ENCODE results near the gene SVBP.

SVBP gene

DNA sequence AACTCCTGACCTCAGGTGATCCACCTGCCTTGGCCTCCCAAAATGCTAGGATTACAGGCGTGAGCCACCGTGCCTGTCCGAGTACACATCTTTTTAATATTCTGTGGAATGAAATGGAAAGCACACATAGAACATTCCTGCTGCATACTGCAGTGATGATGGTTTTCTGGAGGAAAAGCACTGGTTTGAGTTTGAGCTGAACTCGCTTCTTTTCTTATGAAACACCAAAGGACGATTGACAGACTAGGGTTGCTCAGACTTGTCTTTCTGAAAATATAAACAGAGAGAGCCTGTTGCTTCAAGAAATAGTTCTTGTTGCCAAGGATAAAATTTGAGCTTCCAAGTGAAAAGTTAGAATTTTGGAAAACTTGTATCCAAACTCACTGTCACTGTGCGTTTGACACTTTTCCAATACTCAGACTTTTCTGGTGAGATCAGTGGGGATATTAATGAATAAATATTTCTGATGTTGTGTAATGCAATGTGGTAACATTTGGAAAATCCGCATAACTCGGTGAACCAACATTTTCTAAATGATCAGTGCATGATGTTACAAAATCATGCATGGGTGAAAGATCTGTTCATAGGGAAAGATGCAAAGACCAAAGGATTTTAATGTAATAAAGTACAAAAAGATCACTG, 15.2 kb downstream of the SVBP start:
- TF ChIP-seq FOXP2 (optimal IDR thresholded peaks at IDR 0.05; ENCODE audit: borderline replicate concordance, extremely low read depth, extremely low read length, insufficient read depth) (no peak), TAF1 (IDR thresholded peaks at IDR 0.05; ENCODE audit: borderline replicate concordance, insufficient read depth, low read length) (no peak), SIN3A (IDR thresholded peaks at IDR 0.05; ENCODE audit: borderline replicate concordance, insufficient read depth, low read length) (no peak), POLR2AphosphoS5 (IDR thresholded peaks at IDR 0.05; ENCODE audit: low read depth, low read length) (no peak)
- TF ChIP-seq, protein P1, sequence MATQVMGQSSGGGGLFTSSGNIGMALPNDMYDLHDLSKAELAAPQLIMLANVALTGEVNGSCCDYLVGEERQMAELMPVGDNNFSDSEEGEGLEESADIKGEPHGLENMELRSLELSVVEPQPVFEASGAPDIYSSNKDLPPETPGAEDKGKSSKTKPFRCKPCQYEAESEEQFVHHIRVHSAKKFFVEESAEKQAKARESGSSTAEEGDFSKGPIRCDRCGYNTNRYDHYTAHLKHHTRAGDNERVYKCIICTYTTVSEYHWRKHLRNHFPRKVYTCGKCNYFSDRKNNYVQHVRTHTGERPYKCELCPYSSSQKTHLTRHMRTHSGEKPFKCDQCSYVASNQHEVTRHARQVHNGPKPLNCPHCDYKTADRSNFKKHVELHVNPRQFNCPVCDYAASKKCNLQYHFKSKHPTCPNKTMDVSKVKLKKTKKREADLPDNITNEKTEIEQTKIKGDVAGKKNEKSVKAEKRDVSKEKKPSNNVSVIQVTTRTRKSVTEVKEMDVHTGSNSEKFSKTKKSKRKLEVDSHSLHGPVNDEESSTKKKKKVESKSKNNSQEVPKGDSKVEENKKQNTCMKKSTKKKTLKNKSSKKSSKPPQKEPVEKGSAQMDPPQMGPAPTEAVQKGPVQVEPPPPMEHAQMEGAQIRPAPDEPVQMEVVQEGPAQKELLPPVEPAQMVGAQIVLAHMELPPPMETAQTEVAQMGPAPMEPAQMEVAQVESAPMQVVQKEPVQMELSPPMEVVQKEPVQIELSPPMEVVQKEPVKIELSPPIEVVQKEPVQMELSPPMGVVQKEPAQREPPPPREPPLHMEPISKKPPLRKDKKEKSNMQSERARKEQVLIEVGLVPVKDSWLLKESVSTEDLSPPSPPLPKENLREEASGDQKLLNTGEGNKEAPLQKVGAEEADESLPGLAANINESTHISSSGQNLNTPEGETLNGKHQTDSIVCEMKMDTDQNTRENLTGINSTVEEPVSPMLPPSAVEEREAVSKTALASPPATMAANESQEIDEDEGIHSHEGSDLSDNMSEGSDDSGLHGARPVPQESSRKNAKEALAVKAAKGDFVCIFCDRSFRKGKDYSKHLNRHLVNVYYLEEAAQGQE (IDR thresholded peaks at IDR 0.05; ENCODE audit: insufficient read depth in 1 of 2, low read depth in 2 of 2, low read length in 2 of 2) = no peak

- TF ChIP-seq SIN3A (IDR thresholded peaks at IDR 0.05; ENCODE audit: borderline replicate concordance, insufficient read depth, low read length) (no peak), TAF1 (IDR thresholded peaks at IDR 0.05; ENCODE audit: borderline replicate concordance, insufficient read depth, low read length) (no peak), FOXP2 (optimal IDR thresholded peaks at IDR 0.05; ENCODE audit: borderline replicate concordance, extremely low read depth, extremely low read length, insufficient read depth) (no peak), POLR2AphosphoS5 (IDR thresholded peaks at IDR 0.05; ENCODE audit: low read depth, low read length) (no peak)
- TF ChIP-seq, protein P1 (IDR thresholded peaks at IDR 0.05; ENCODE audit: insufficient read depth in 1 of 2, low read depth in 2 of 2, low read length in 2 of 2) = no peak
Measured at GRCh38 chr1:42797979-42798378, 19.2 kb downstream of the SVBP start.

GRCh38 chr1:42797414-42797813, 19.8 kb downstream of the SVBP start:
- TF ChIP-seq, protein P1 (IDR thresholded peaks at IDR 0.05; ENCODE audit: insufficient read depth in 1 of 2, low read depth in 2 of 2, low read length in 2 of 2) = no peak
- no peak for TF ChIP-seq POLR2AphosphoS5 (IDR thresholded peaks at IDR 0.05; ENCODE audit: low read depth, low read length)

DNA sequence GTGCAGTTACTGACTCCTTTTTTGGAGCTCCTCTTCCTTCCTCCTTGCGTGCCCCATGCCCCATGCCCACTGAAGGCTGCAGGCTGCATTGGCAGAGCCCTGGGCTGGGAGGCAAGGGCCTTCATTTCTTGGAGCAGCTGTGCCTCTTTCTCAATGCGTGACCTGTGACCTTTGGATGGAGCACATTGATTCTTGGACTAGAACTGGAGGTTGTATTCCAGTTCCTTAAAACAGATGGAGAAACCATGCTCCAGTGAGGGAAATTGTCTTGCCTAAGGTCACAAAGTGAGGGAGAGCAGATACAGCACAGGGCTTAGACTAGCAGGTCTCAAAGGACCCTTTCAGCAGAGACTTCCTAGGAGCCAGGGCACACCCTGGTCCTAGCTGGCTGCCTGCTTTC, 23.4 kb downstream of the SVBP start:
- TF ChIP-seq POLR2AphosphoS5 (IDR thresholded peaks at IDR 0.05; ENCODE audit: low read depth, low read length) = no peak
- no peak for TF ChIP-seq FOXP2 (optimal IDR thresholded peaks at IDR 0.05; ENCODE audit: borderline replicate concordance, extremely low read depth, extremely low read length, insufficient read depth)
- TF ChIP-seq, protein P1 (IDR thresholded peaks at IDR 0.05; ENCODE audit: insufficient read depth in 1 of 2, low read depth in 2 of 2, low read length in 2 of 2) = no peak
- TF ChIP-seq TAF1 (IDR thresholded peaks at IDR 0.05; ENCODE audit: borderline replicate concordance, insufficient read depth, low read length) = no peak
- TF ChIP-seq SIN3A (IDR thresholded peaks at IDR 0.05; ENCODE audit: borderline replicate concordance, insufficient read depth, low read length) = no peak

DNA sequence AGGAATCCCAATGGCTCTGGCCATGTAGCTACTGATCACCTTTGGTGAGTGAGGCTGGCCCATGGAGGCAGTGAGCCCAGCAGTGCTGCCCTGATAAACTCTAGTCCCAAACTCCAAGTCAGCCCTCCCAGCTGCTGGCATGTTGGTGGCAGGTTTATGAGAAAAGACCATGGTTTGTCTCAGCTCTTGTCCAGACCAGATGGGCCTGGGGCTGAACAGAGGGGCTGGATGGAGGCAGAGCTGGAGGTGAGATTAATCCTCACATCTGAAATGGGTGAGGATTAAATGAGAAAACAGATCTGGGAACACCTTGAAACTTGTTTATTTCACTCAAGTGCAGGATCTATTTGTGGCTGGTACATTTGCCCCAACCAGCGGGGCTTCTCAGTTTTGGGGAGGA, 29.2 kb downstream of the SVBP start:
- TF ChIP-seq SIN3A (IDR thresholded peaks at IDR 0.05; ENCODE audit: borderline replicate concordance, insufficient read depth, low read length) = no peak
- TF ChIP-seq, protein P1 (IDR thresholded peaks at IDR 0.05; ENCODE audit: insufficient read depth in 1 of 2, low read depth in 2 of 2, low read length in 2 of 2) = no peak
- TF ChIP-seq POLR2AphosphoS5 (IDR thresholded peaks at IDR 0.05; ENCODE audit: low read depth, low read length) = no peak
- TF ChIP-seq FOXP2 (optimal IDR thresholded peaks at IDR 0.05; ENCODE audit: borderline replicate concordance, extremely low read depth, extremely low read length, insufficient read depth) = no peak
- TF ChIP-seq TAF1 (IDR thresholded peaks at IDR 0.05; ENCODE audit: borderline replicate concordance, insufficient read depth, low read length) = no peak
